ENCODE results near the gene RASGRF1. TPM values are rescaled to one million over a fixed set of nuclear protein-coding genes. Genes with fewer than 3 reads are reported as not detected.

Gene RASGRF1
- total RNA-seq, 2 experiments from 2014 or later = 3.0 to 4.5 TPM

GRCh38 chr15:79051941-79052731 is 38.4 kb downstream of the RASGRF1 start:
- Histone ChIP-seq H3K4me2 (ENCODE audit: low read length) (no peak overlapping the region), H3K9me2 (ENCODE audit: insufficient read depth, low read length) (no peaks in the 10 kb centered on the region), H2AFZ (ENCODE audit: low read length) (no peak overlapping the region), H4K20me1 (ENCODE audit: insufficient read depth, low read length) (no peaks in the 10 kb centered on the region), H3K4me3 (ENCODE audit: low read depth, low read length, poor library complexity, severe bottlenecking) (no peak overlapping the region), H3K9me3 (ENCODE audit: low read length) (no peaks in the 10 kb centered on the region), H3K4me1 (ENCODE audit: insufficient read depth, low read length, poor library complexity, severe bottlenecking) (no peaks in the 10 kb centered on the region), H3K79me2 (ENCODE audit: insufficient read depth, low read depth, low read length) (no peaks in the 10 kb centered on the region), H3K27ac (ENCODE audit: low read depth, low read length, poor library complexity, severe bottlenecking) (no peak overlapping the region), H3K36me3 (ENCODE audit: insufficient read depth, low read length) (no peaks in the 10 kb centered on the region)
- BruUV-seq (replicated peaks) = no TSS peak
- ChIA-PET CTCF (ENCODE audit: unreplicated experiment) (no interaction called here), POLR2A (no interaction called here)
- no peak for DNase-seq (ENCODE audit: low spot score)
- TF ChIP-seq CTCF (conservative IDR thresholded peaks at IDR 0.05; ENCODE audit: low read length) = no peak
- TF ChIP-seq EZH2phosphoT487 (IDR thresholded peaks at IDR 0.05; ENCODE audit: borderline replicate concordance, low read depth, low read length) = no peak
- intact Hi-C loops (cut with micrococcal nuclease; ENCODE audit: unreplicated experiment) = no loop called here

GRCh38 chr15:79051029-79051428 is 39.6 kb downstream of the RASGRF1 start:
- Histone ChIP-seq H4K20me1 (ENCODE audit: insufficient read depth, low read length) (no peaks in the 10 kb centered on the region), H3K4me1 (ENCODE audit: insufficient read depth, low read length, poor library complexity, severe bottlenecking) (no peaks in the 10 kb centered on the region), H2AFZ (ENCODE audit: low read length) (no peak overlapping the region), H3K4me2 (ENCODE audit: low read length) (no peak overlapping the region), H3K36me3 (ENCODE audit: insufficient read depth, low read length) (no peaks in the 10 kb centered on the region), H3K4me3 (ENCODE audit: low read depth, low read length, poor library complexity, severe bottlenecking) (no peak overlapping the region), H3K9me3 (ENCODE audit: low read length) (no peaks in the 10 kb centered on the region), H3K79me2 (ENCODE audit: insufficient read depth, low read depth, low read length) (no peaks in the 10 kb centered on the region), H3K9me2 (ENCODE audit: insufficient read depth, low read length) (no peaks in the 10 kb centered on the region), H3K27ac (ENCODE audit: low read depth, low read length, poor library complexity, severe bottlenecking) (no peak overlapping the region)
- intact Hi-C loops (cut with micrococcal nuclease; ENCODE audit: unreplicated experiment) = no loop called here
- BruUV-seq (replicated peaks) = no TSS peak
- no peak for TF ChIP-seq EZH2phosphoT487 (IDR thresholded peaks at IDR 0.05; ENCODE audit: borderline replicate concordance, low read depth, low read length)
- no peak for TF ChIP-seq CTCF (conservative IDR thresholded peaks at IDR 0.05; ENCODE audit: low read length)
- POLR2A ChIA-PET = no interaction called here
- no peak for DNase-seq (ENCODE audit: low spot score)
- CTCF ChIA-PET (ENCODE audit: unreplicated experiment) = no interaction called here

GRCh38 chr15:79050341-79050740 is 40.2 kb downstream of the RASGRF1 start:
- BruUV-seq (replicated peaks) = no TSS peak
- Histone ChIP-seq H3K4me3 (ENCODE audit: low read depth, low read length, poor library complexity, severe bottlenecking) (no peak overlapping the region), H3K9me2 (ENCODE audit: insufficient read depth, low read length) (no peaks in the 10 kb centered on the region), H3K9me3 (ENCODE audit: low read length) (no peaks in the 10 kb centered on the region), H3K27ac (ENCODE audit: low read depth, low read length, poor library complexity, severe bottlenecking) (no peak overlapping the region), H2AFZ (ENCODE audit: low read length) (no peak overlapping the region), H3K4me2 (ENCODE audit: low read length) (no peak overlapping the region), H3K79me2 (ENCODE audit: insufficient read depth, low read depth, low read length) (no peaks in the 10 kb centered on the region), H3K4me1 (ENCODE audit: insufficient read depth, low read length, poor library complexity, severe bottlenecking) (no peaks in the 10 kb centered on the region), H3K36me3 (ENCODE audit: insufficient read depth, low read length) (no peaks in the 10 kb centered on the region), H4K20me1 (ENCODE audit: insufficient read depth, low read length) (no peaks in the 10 kb centered on the region)
- CTCF ChIA-PET (ENCODE audit: unreplicated experiment) = no interaction called here
- no peak for DNase-seq (ENCODE audit: low spot score)
- POLR2A ChIA-PET = no interaction called here
- intact Hi-C loops (cut with micrococcal nuclease; ENCODE audit: unreplicated experiment) = no loop called here
- no peak for TF ChIP-seq EZH2phosphoT487 (IDR thresholded peaks at IDR 0.05; ENCODE audit: borderline replicate concordance, low read depth, low read length)
- no peak for TF ChIP-seq CTCF (conservative IDR thresholded peaks at IDR 0.05; ENCODE audit: low read length)

Measured in OCI-LY7 (cell line).